Hepatocyte (in vitro differentiated cells): ENCODE measurements around the gene SCFD2. TPM values are rescaled to one million over a fixed set of nuclear protein-coding genes. Genes with fewer than 3 reads are reported as not detected.

Source experiments
- DNase-seq: peaks from one replicate; pipeline ENCODE4 v3.0.0-alpha.2; 2016; ENCODE audit warnings: low spot score
- H2AFZ ChIP-seq: fragments of 200-600 bp; sonication (generic); 2 replicates; pipeline ENCODE4 v1.6.0; 2016; ENCODE audit warnings: antibody characterized with exemption, mild to moderate bottlenecking
- H3K27ac ChIP-seq: fragments of 200-600 bp; sonication (generic); 2 replicates; pipeline ENCODE4 v1.5.1; 2016; ENCODE audit warnings: mild to moderate bottlenecking
- H3K27me3 ChIP-seq: fragments of 200-600 bp; sonication (generic); 2 replicates; pipeline ENCODE4 v1.6.1; 2016
- H3K36me3 ChIP-seq: fragments of 200-600 bp; sonication (generic); replicated peaks from 2 replicates; pipeline ENCODE4 v1.5.1; 2016; ENCODE audit warnings: low read depth; ENCODE audit not compliant: insufficient read depth
- H3K4me1 ChIP-seq: fragments of 200-600 bp; sonication (generic); 2 replicates; pipeline ENCODE4 v1.5.1; 2016; ENCODE audit warnings: mild to moderate bottlenecking, moderate library complexity; ENCODE audit not compliant: insufficient read depth
- H3K4me2 ChIP-seq: fragments of 200-600 bp; sonication (generic); 2 replicates; pipeline ENCODE4 v1.6.0; 2016
- H3K4me3 ChIP-seq: fragments of 200-600 bp; sonication (generic); 2 replicates; pipeline ENCODE4 v1.5.1; 2016; ENCODE audit warnings: mild to moderate bottlenecking
- H3K79me2 ChIP-seq: fragments of 200-600 bp; sonication (generic); 2 replicates; pipeline ENCODE4 v1.6.0; 2017; ENCODE audit warnings: mild to moderate bottlenecking
- H3K9me2 ChIP-seq: fragments of 200-600 bp; sonication (generic); replicated peaks from 2 replicates; pipeline ENCODE4 v1.6.0; 2017; ENCODE audit warnings: mild to moderate bottlenecking; ENCODE audit not compliant: insufficient read depth
- H3K9me3 ChIP-seq: fragments of 200-600 bp; sonication (generic); 2 replicates; pipeline ENCODE4 v1.5.1; 2016; ENCODE audit warnings: low read depth, mild to moderate bottlenecking
- H4K20me1 ChIP-seq: fragments of 200-600 bp; sonication (generic); 2 replicates; pipeline ENCODE4 v1.6.0; 2016; ENCODE audit warnings: mild to moderate bottlenecking; ENCODE audit not compliant: insufficient read depth, poor library complexity, severe bottlenecking
- EZH2 ChIP-seq: fragments of 200-600 bp; sonication (generic); IDR thresholded peaks from 2 replicates; pipeline ENCODE4 v1.6.1; 2016; ENCODE audit warnings: antibody characterized with exemption, mild to moderate bottlenecking, borderline replicate concordance
- EZH2phosphoT487 ChIP-seq: fragments of 200-600 bp; sonication (generic); IDR thresholded peaks from one replicate; pipeline ENCODE4 v1.6.1; 2018; ENCODE audit warnings: antibody characterized with exemption, mild to moderate bottlenecking, low read depth, moderate library complexity; ENCODE audit not compliant: unreplicated experiment, severe bottlenecking
- WGBS: methylation state at CpG from one replicate; pipeline ENCODE4 v1.1.6; 2016; ENCODE audit warnings: low lambda C conversion rate; ENCODE audit errors: missing lambda C conversion rate; 5-methylcytosine and 5-hydroxymethylcytosine counted together
- polyA plus RNA-seq: library from polyadenylated mRNA; unstranded; fragments of >200 nt; fragmentation: Nextera tagmentation; extraction: Ambion mirVana; gene quantifications from 2 replicates; pipeline ENCODE4 v1.2.1, GENCODE V29; 2016
- total RNA-seq: library from RNA; depleted of rRNA; stranded (reverse); fragments of >200 nt; gene quantifications from 2 replicates; pipeline ENCODE4 v1.2.3, GENCODE V29; 2014
- TF ChIP-seq, protein P1 (sequence below): fragments of 200-600 bp; sonication (generic); IDR thresholded peaks from 2 replicates; pipeline ENCODE4 v1.5.1; 2016; ENCODE audit warnings: antibody characterized with exemption, mild to moderate bottlenecking; ENCODE audit not compliant: poor library complexity

Gene SCFD2
- total and polyA plus RNA-seq, 2 experiments from 2014 or later: 8.4 to 15.7 TPM

DNA sequence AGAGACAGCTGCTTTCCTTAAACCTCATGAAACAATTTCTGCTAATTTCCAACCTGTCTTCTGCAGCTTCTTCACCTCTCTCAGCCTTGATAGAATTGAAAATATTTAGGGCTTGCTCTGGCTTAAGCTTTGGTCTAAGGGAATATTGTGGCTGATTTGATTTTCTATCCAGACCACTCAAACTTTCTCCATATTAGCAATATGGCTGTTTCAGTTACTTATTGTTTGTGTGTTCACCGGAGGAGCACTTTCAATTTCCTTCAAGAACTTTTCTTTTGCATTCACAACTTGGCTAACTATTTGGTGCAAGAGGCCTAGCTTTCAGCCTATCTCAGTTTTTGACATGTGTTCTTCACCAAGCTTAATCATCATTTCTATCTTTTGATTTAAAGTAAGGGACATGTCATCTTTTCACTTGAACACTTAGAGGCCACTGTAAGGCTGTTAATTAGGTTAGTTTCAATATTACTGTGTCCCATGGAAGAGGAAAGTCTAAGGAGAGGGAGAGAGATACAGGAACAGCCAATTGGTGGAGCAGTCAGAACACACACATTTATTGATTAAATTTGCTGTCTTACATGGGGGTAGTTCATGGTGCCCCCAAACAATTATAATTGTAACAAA lies 290.6 kb downstream of the SCFD2 start:
- Histone ChIP-seq H3K36me3 (no peaks in the 10 kb centered on the region), H3K4me2 (no peak overlapping the region), H3K27ac (no peak overlapping the region), H3K27me3 (no peaks in the 10 kb centered on the region), H4K20me1 (no peaks in the 10 kb centered on the region), H3K79me2 (no peaks in the 10 kb centered on the region), H3K4me3 (no peak overlapping the region), H3K9me3 (no peaks in the 10 kb centered on the region), H3K9me2 (no peaks in the 10 kb centered on the region), H2AFZ (no peak overlapping the region), H3K4me1 (peaks cover 4% of the 10 kb centered on the region)
- TF ChIP-seq, protein P1, sequence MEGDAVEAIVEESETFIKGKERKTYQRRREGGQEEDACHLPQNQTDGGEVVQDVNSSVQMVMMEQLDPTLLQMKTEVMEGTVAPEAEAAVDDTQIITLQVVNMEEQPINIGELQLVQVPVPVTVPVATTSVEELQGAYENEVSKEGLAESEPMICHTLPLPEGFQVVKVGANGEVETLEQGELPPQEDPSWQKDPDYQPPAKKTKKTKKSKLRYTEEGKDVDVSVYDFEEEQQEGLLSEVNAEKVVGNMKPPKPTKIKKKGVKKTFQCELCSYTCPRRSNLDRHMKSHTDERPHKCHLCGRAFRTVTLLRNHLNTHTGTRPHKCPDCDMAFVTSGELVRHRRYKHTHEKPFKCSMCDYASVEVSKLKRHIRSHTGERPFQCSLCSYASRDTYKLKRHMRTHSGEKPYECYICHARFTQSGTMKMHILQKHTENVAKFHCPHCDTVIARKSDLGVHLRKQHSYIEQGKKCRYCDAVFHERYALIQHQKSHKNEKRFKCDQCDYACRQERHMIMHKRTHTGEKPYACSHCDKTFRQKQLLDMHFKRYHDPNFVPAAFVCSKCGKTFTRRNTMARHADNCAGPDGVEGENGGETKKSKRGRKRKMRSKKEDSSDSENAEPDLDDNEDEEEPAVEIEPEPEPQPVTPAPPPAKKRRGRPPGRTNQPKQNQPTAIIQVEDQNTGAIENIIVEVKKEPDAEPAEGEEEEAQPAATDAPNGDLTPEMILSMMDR: no peak
- no peak for TF ChIP-seq EZH2
- TF ChIP-seq EZH2phosphoT487: no peak
- WGBS: 100% methylated on average over 1 of the region's 1 CpG
- no peak for DNase-seq

DNA sequence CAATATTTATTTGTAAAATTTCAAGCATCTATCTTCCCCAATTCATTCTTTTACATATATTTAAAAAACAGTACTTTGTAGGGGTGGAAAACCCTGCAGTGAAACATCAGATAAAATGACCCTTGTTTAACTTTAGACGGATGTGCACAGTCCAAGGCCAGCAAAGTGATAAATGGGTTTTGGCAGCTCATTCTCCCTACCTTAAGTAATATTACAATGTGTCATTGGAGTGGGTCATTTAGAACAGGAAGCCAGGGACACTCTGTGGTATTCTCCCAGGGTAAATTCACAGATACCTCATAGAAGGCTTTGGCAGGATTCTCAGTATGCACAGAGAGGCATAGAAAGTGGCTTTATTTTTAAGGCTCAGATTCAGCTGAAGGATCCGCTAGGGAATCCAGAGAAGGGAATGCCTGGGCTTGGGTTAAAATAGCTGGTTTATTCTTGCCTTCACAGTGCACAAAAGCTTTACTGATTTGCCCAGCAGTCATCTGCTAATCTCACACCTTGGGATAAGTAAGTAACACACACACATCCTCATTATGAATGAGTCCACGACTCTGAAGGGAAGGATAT lies 297.0 kb downstream of the SCFD2 start:
- Histone ChIP-seq H3K4me3 (no peak overlapping the region), H3K9me3 (no peaks in the 10 kb centered on the region), H4K20me1 (no peaks in the 10 kb centered on the region), H3K4me2 (no peak overlapping the region), H2AFZ (no peak overlapping the region), H3K27me3 (no peaks in the 10 kb centered on the region), H3K36me3 (no peaks in the 10 kb centered on the region), H3K4me1 (no peaks in the 10 kb centered on the region), H3K9me2 (no peaks in the 10 kb centered on the region), H3K79me2 (no peaks in the 10 kb centered on the region), H3K27ac (no peak overlapping the region)
- 73% methylated on average over 3 of the region's 3 CpGs for WGBS
- no peak for DNase-seq
- TF ChIP-seq, protein P1: no peak
- no peak for TF ChIP-seq EZH2phosphoT487
- no peak for TF ChIP-seq EZH2

DNA sequence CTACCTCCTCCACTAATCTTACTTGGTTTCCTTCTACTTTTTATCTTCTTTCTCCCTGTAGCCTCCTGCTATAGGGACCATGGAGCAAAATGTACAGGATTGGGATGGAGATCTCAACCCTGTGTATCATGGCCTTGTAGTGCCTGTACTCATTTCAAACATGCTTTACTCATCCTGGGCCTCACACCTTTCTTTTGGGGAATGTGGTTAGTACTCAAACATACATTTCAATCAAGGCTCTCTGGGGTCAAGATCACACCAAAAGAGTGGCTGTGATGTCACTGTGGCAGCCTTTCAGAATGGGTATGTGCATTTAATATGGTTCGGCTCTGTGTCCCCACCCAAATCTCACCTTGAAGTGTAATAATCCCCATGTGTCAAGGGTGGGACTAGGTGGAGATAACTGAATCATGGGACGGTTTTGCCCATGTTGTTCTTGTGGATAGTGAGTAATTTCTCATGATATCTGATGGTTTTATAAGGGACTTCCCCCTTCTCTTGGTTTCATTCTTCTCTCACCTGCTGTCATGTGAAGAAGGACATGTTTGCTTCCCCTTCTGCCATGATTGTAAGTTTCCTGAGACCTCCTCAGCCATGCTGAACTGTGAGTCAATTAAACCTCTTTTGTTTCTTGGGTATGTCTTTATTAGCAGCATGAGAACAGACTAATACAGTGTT lies 298.6 kb downstream of the SCFD2 start:
- no peaks in the 10 kb centered on the region for H3K4me1 ChIP-seq
- TF ChIP-seq, protein P1: no peak
- TF ChIP-seq EZH2phosphoT487 (no peak), EZH2 (no peak)
- H4K20me1 ChIP-seq: no peaks in the 10 kb centered on the region
- no peak for DNase-seq
- no peaks in the 10 kb centered on the region for H3K36me3 ChIP-seq
- H3K27me3 ChIP-seq: no peaks in the 10 kb centered on the region
- H3K79me2 ChIP-seq: no peaks in the 10 kb centered on the region
- 94% methylated on average over 2 of the region's 2 CpGs for WGBS
- H3K4me2 ChIP-seq: no peak overlapping the region
- no peak overlapping the region for H3K4me3 ChIP-seq
- no peak overlapping the region for H3K27ac ChIP-seq
- H3K9me3 ChIP-seq: no peaks in the 10 kb centered on the region
- H3K9me2 ChIP-seq: no peaks in the 10 kb centered on the region
- no peak overlapping the region for H2AFZ ChIP-seq
